ENCODE data around the gene OVCA2. TPM values are rescaled to one million over a fixed set of nuclear protein-coding genes. Genes with fewer than 3 reads are reported as not detected.
A peak's percentile ranks its signal among the peaks of the same experiment; 100 is the strongest.

Gene OVCA2
- total RNA-seq, 1 experiment from 2014 or later: 24.6 TPM

GRCh38 chr17:2057760-2058585 lies 16.2 kb downstream of the OVCA2 start:
- Histone ChIP-seq H4K91ac (ENCODE audit: insufficient read length, low read depth, low read length) (no peak overlapping the region), H3K27ac (ENCODE audit: insufficient read length, low read depth, low read length) (no peak overlapping the region), H3K79me2 (ENCODE audit: insufficient read depth, low read length) (no peaks in the 10 kb centered on the region), H3K18ac (ENCODE audit: insufficient read length, low read depth, low read length) (no peak overlapping the region), H3K9ac (ENCODE audit: extremely low read depth, insufficient read length, low read length) (no peak overlapping the region), H2AK5ac (ENCODE audit: insufficient read length, low read length) (no peak overlapping the region), H3K23ac (ENCODE audit: insufficient read length, low read depth, low read length) (no peak overlapping the region), H2BK12ac (ENCODE audit: insufficient read length, low read depth, low read length) (no peak overlapping the region), H3K27me3 (ENCODE audit: insufficient read depth, low read length) (peaks cover 45% of the 10 kb centered on the region), H3K79me1 (ENCODE audit: insufficient read depth, low read depth, low read length, poor library complexity, severe bottlenecking) (no peaks in the 10 kb centered on the region), H4K5ac (ENCODE audit: insufficient read length, low read depth, low read length) (no peak overlapping the region), H2BK15ac (ENCODE audit: low read depth, low read length) (no peak overlapping the region), H4K20me1 (ENCODE audit: control insufficient read depth, insufficient read depth, insufficient read length) (peaks cover 4% of the 10 kb centered on the region), H3K4me2 (ENCODE audit: insufficient read depth, insufficient read length, low read length) (peak overlapping the region; percentile 9), H3K56ac (ENCODE audit: insufficient read length, low read depth, low read length) (no peak overlapping the region), H3K4me1 (ENCODE audit: insufficient read depth, low read length) (peaks cover 2% of the 10 kb centered on the region; the same call in 1 of the 2 replicates), H3K14ac (ENCODE audit: insufficient read depth, low read length) (no peak overlapping the region), H3K4ac (ENCODE audit: low read depth, low read length) (no peak overlapping the region), H4K8ac (replicated peaks; ENCODE audit: insufficient read length, low read depth, low read length) (no peak overlapping the region), H3K9me3 (ENCODE audit: control insufficient read depth, low read depth, low read length) (no peaks in the 10 kb centered on the region), H2BK20ac (ENCODE audit: low read depth, low read length, poor library complexity, severe bottlenecking) (no peak overlapping the region), H3T11ph (ENCODE audit: low read length) (no peak overlapping the region), H2BK5ac (ENCODE audit: insufficient read length, low read length) (no peak overlapping the region), H2AFZ (ENCODE audit: low read length) (no peak overlapping the region), H3K23me2 (ENCODE audit: insufficient read length, low read depth, low read length, poor library complexity, severe bottlenecking) (peaks cover 9% of the 10 kb centered on the region), H2BK120ac (ENCODE audit: low read depth, low read length, poor library complexity, severe bottlenecking) (no peak overlapping the region)
- Mint-ChIP-seq H3K4me1 (peaks cover 16 to 28% of the 10 kb centered on the region in 2 experiments), H3K27me3 (ENCODE audit: low read depth) (peaks cover 65% of the 10 kb centered on the region), H3K27ac (no peak overlapping the region), H3K4me3 (peak overlapping the region in 1 of 2 experiments; percentile 44; a peak in 1 of 5 replicates), H3K9me3 (no peaks in the 10 kb centered on the region), H3K36me3 (ENCODE audit: insufficient read depth in 1 of 3, low read depth in 3 of 3) (peaks cover 0 to 10% (median 5%) of the 10 kb centered on the region in 3 experiments; a peak in 5 of 7 replicates)
- no CpG with 5 or more reads among the region's 98 CpGs for WGBS (ENCODE audit: extremely low coverage, insufficient read length, low lambda C conversion rate)
- DNase-seq: peak; percentile 69
- no peak for TF ChIP-seq CTCF (conservative IDR thresholded peaks at IDR 0.05)

Data from H9 (cell line).